Measurements from ENCODE around the gene NT5C1B.

NT5C1B gene

GRCh38 chr2:18536697-18537096, 52.7 kb downstream of the NT5C1B start:
- H3K4me3 ChIP-seq (ENCODE audit: control insufficient read depth, low read depth, low read length): no peak overlapping the region
- DNase-seq (ENCODE audit: low read depth): no peak
- TF ChIP-seq CTCF (IDR thresholded peaks at IDR 0.05; ENCODE audit: control insufficient read depth, insufficient read depth, low read depth, low read length, missing control alignments): no peak

- H3K4me3 ChIP-seq (ENCODE audit: control insufficient read depth, low read depth, low read length): no peak overlapping the region
- DNase-seq (ENCODE audit: low read depth): no peak
- TF ChIP-seq CTCF (IDR thresholded peaks at IDR 0.05; ENCODE audit: control insufficient read depth, insufficient read depth, low read depth, low read length, missing control alignments): no peak
Observed at GRCh38 chr2:18536100-18536499, 53.3 kb downstream of the NT5C1B start.

- no peak for DNase-seq (ENCODE audit: low read depth)
- no peak for TF ChIP-seq CTCF (IDR thresholded peaks at IDR 0.05; ENCODE audit: control insufficient read depth, insufficient read depth, low read depth, low read length, missing control alignments)
- no peak overlapping the region for H3K4me3 ChIP-seq (ENCODE audit: control insufficient read depth, low read depth, low read length)
Observed at GRCh38 chr2:18531194-18531593, 58.2 kb downstream of the NT5C1B start.

GRCh38 chr2:18527822-18528221, 61.5 kb downstream of the NT5C1B start:
- DNase-seq (ENCODE audit: low read depth): no peak
- no peak overlapping the region for H3K4me3 ChIP-seq (ENCODE audit: control insufficient read depth, low read depth, low read length)
- TF ChIP-seq CTCF (IDR thresholded peaks at IDR 0.05; ENCODE audit: control insufficient read depth, insufficient read depth, low read depth, low read length, missing control alignments): no peak

- no peak for DNase-seq (ENCODE audit: low read depth)
- no peak overlapping the region for H3K4me3 ChIP-seq (ENCODE audit: control insufficient read depth, low read depth, low read length)
- TF ChIP-seq CTCF (IDR thresholded peaks at IDR 0.05; ENCODE audit: control insufficient read depth, insufficient read depth, low read depth, low read length, missing control alignments): no peak
Observed at GRCh38 chr2:18527326-18527725, 62.0 kb downstream of the NT5C1B start.

- no peak overlapping the region for H3K4me3 ChIP-seq (ENCODE audit: control insufficient read depth, low read depth, low read length)
- TF ChIP-seq CTCF (IDR thresholded peaks at IDR 0.05; ENCODE audit: control insufficient read depth, insufficient read depth, low read depth, low read length, missing control alignments): no peak
- DNase-seq (ENCODE audit: low read depth): no peak
Observed at GRCh38 chr2:18526429-18526828, 62.9 kb downstream of the NT5C1B start.

- no peak for DNase-seq (ENCODE audit: low read depth)
- TF ChIP-seq CTCF (IDR thresholded peaks at IDR 0.05; ENCODE audit: control insufficient read depth, insufficient read depth, low read depth, low read length, missing control alignments): no peak
Observed at GRCh38 chr2:18525852-18526251, 63.5 kb downstream of the NT5C1B start.

More at GRCh38 chr2:18525852-18526251, 63.5 kb downstream of the NT5C1B start:
- H3K4me3 ChIP-seq (ENCODE audit: control insufficient read depth, low read depth, low read length): no peak overlapping the region
